ENCODE measurements around the gene DYNLT4.

- TF ChIP-seq, protein P1, sequence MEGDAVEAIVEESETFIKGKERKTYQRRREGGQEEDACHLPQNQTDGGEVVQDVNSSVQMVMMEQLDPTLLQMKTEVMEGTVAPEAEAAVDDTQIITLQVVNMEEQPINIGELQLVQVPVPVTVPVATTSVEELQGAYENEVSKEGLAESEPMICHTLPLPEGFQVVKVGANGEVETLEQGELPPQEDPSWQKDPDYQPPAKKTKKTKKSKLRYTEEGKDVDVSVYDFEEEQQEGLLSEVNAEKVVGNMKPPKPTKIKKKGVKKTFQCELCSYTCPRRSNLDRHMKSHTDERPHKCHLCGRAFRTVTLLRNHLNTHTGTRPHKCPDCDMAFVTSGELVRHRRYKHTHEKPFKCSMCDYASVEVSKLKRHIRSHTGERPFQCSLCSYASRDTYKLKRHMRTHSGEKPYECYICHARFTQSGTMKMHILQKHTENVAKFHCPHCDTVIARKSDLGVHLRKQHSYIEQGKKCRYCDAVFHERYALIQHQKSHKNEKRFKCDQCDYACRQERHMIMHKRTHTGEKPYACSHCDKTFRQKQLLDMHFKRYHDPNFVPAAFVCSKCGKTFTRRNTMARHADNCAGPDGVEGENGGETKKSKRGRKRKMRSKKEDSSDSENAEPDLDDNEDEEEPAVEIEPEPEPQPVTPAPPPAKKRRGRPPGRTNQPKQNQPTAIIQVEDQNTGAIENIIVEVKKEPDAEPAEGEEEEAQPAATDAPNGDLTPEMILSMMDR (optimal IDR thresholded peaks at IDR 0.05 in 1 of 3, IDR thresholded peaks at IDR 0.05 in 1 of 3, conservative IDR thresholded peaks at IDR 0.05 in 1 of 3; ENCODE audit: extremely low read depth in 1 of 3, insufficient read depth in 2 of 3, low read length in 3 of 3), result no peak
- TF ChIP-seq EZH2 (IDR thresholded peaks at IDR 0.05; ENCODE audit: low read length), result no peak
Observed at GRCh38 chr1:44777969-44778635, 29.0 kb downstream of the DYNLT4 start.
